Stimulated activated CD8-positive, alpha-beta memory T cell treated with anti-CD3 and anti-CD28 coated beads, Interleukin-2, amount 100 ng/mL, for 1 hour (primary cell): ENCODE measurements around the gene PTPN2.

Experiments
- DNase-seq, 2 donors: peaks; one replicate each; pipeline ENCODE4 v3.0.0-alpha.2; 2020; ENCODE audit warnings: low read depth in 2 of 2

Gene PTPN2

GRCh38 chr18:12857991-12858544, 26.0 kb downstream of the PTPN2 start:
- DNase-seq, result no peak

GRCh38 chr18:12857215-12857905, 26.7 kb downstream of the PTPN2 start:
- DNase-seq, result no peak

GRCh38 chr18:12855916-12856315, 28.1 kb downstream of the PTPN2 start:
- no peak for DNase-seq

GRCh38 chr18:12852566-12853315, 31.3 kb downstream of the PTPN2 start:
- no peak for DNase-seq

- no peak for DNase-seq
Observed at GRCh38 chr18:12851716-12852115, 32.3 kb downstream of the PTPN2 start.

- no peak for DNase-seq
Observed at GRCh38 chr18:12849548-12849947, 34.5 kb downstream of the PTPN2 start.

GRCh38 chr18:12848405-12848804, 35.6 kb downstream of the PTPN2 start:
- DNase-seq, result no peak

- no peak for DNase-seq
Observed at GRCh38 chr18:12844391-12844790, 39.6 kb downstream of the PTPN2 start.

- no peak for DNase-seq
Observed at GRCh38 chr18:12843420-12844350, 40.4 kb downstream of the PTPN2 start.

- no peak for DNase-seq
Observed at GRCh38 chr18:12842459-12843380, 41.3 kb downstream of the PTPN2 start.

GRCh38 chr18:12841070-12841469, 43.0 kb downstream of the PTPN2 start:
- DNase-seq, result no peak

- DNase-seq, result no peak
Observed at GRCh38 chr18:12840382-12840781, 43.7 kb downstream of the PTPN2 start.

GRCh38 chr18:12839526-12840196, 44.4 kb downstream of the PTPN2 start:
- no peak for DNase-seq

GRCh38 chr18:12839057-12839525, 44.9 kb downstream of the PTPN2 start:
- no peak for DNase-seq

GRCh38 chr18:12838178-12838634, 45.8 kb downstream of the PTPN2 start:
- DNase-seq, result no peak

- DNase-seq, result no peak
Observed at GRCh38 chr18:12837747-12838146, 46.3 kb downstream of the PTPN2 start.

GRCh38 chr18:12836551-12836950, 47.5 kb downstream of the PTPN2 start:
- DNase-seq, result no peak

- DNase-seq, result no peak
Observed at GRCh38 chr18:12828116-12829051, 55.7 kb downstream of the PTPN2 start.

- DNase-seq, result no peak
Observed at GRCh38 chr18:12827588-12827987, 56.4 kb downstream of the PTPN2 start.
